HCT116 (cell line): Measurements from ENCODE around the gene ACACB. TPM values are rescaled to one million over a fixed set of nuclear protein-coding genes. Genes with fewer than 3 reads are reported as not detected.

Source experiments
- ATAC-seq: fragments of 200-7000 bp; cut with Tn5 transposase; 2 replicates; pipeline ENCODE4 v1.9.1; 2020; ENCODE audit warnings: mild to moderate bottlenecking, moderate library complexity
- BruUV-seq: library from RNA; stranded (reverse); fragments of 400-500 nt; replicated peaks from 2 replicates; lab custom pipeline; 2021; lab: Mats Ljungman, UMichigan
- CTCF ChIA-PET: fragments of 300-600 bp; sonication (Branson Sonifier 250); formaldehyde crosslinking; loops from one replicate; lab custom pipeline; 2021; ENCODE audit warnings: antibody characterized with exemption; lab: Charles Lee
- POLR2A ChIA-PET: fragments of 300-600, 350-600 bp; sonication (Branson Sonifier 250); formaldehyde crosslinking; loops from one replicate; lab custom pipeline; 2021; ENCODE audit warnings: antibody characterized with exemption; lab: Charles Lee
- RAD21 ChIA-PET, 2 experiments: fragments of 300-600 bp; sonication (Branson Sonifier 250); formaldehyde crosslinking; loops; one replicate each; lab custom pipeline; 2023; ENCODE audit warnings: low total read pairs in 2 of 2; ENCODE audit not compliant: uncharacterized antibody in 2 of 2, unreplicated experiment in 2 of 2, low non-redundant PET in 1 of 2; lab: Charles Lee
- DNase-seq: peaks from one replicate; pipeline ENCODE4 v3.0.0-alpha.2; 2010; ENCODE audit warnings: low read depth, low spot score
- H2AFZ ChIP-seq: fragments of 200-600 bp; shearing (Covaris generic), sonication (generic); 2 replicates; pipeline ENCODE4 v1.6.1; 2017; ENCODE audit warnings: low read depth, mixed run types, mixed read lengths, antibody characterized with exemption, low read length; ENCODE audit not compliant: poor library complexity, severe bottlenecking
- H3K27ac ChIP-seq: 2 replicates; pipeline ENCODE4 v1.5.1; 2012; ENCODE audit warnings: low read depth, low read length
- H3K27me3 ChIP-seq: fragments of 200-600 bp; sonication (generic); 2 replicates; pipeline ENCODE4 v1.6.1; 2016; ENCODE audit warnings: mixed run types, low read length, mixed read lengths; ENCODE audit not compliant: insufficient read depth
- H3K36me3 ChIP-seq, 2 experiments: fragments of 200-500 bp in 1 of 2; fragments of 200-600 bp in 1 of 2; sonication (Bioruptor generic) in 1 of 2; sonication (generic) in 1 of 2; 2 replicates each; pipeline versions ENCODE4 v1.5.1 to v1.6.1; 2014 to 2016; ENCODE audit warnings: low read length in 2 of 2, inconsistent platforms in 1 of 2, mixed read lengths in 1 of 2, mixed run types in 1 of 2; ENCODE audit not compliant: insufficient read depth in 2 of 2, control insufficient read depth in 1 of 2
- H3K4me1 ChIP-seq, 2 experiments: fragments of 200-600 bp in 1 of 2; sonication (generic) in 1 of 2; 2 replicates each; pipeline versions ENCODE4 v1.5.1 to v1.6.1; 2012 to 2017; ENCODE audit warnings: low read length in 2 of 2, inconsistent platforms in 1 of 2, mild to moderate bottlenecking in 1 of 2, mixed read lengths in 1 of 2, mixed run types in 1 of 2, moderate library complexity in 1 of 2; ENCODE audit not compliant: insufficient read depth in 2 of 2, control insufficient read depth in 1 of 2
- H3K4me2 ChIP-seq: fragments of 200-600 bp; sonication (generic); 2 replicates; pipeline ENCODE4 v1.6.1; 2017; ENCODE audit warnings: mixed run types, low read length, mixed read lengths
- H3K4me3 ChIP-seq, 2 experiments: fragments of 200-600 bp in 1 of 2; sonication (generic) in 1 of 2; replicated peaks in 1 of 2; 2 replicates each; pipeline ENCODE4 v1.5.1; 2011 to 2016; ENCODE audit warnings: low read length in 2 of 2, control low read depth in 1 of 2, low read depth in 1 of 2, mild to moderate bottlenecking in 1 of 2, mixed read lengths in 1 of 2, mixed run types in 1 of 2
- H3K79me2 ChIP-seq: fragments of 200-600 bp; sonication (generic); 2 replicates; pipeline ENCODE4 v1.6.1; 2017; ENCODE audit warnings: mild to moderate bottlenecking, mixed run types, low read length, moderate library complexity, mixed read lengths; ENCODE audit not compliant: insufficient read depth
- H3K9ac ChIP-seq: fragments of 200-600 bp; sonication (generic); 2 replicates; pipeline ENCODE4 v1.6.1; 2016; ENCODE audit warnings: low read length, mixed read lengths
- H3K9me2 ChIP-seq: fragments of 200-600 bp; sonication (generic), shearing (Covaris generic); 2 replicates; pipeline ENCODE4 v1.6.1; 2017; ENCODE audit warnings: mixed run types, mild to moderate bottlenecking, moderate library complexity; ENCODE audit not compliant: insufficient read depth
- H3K9me3 ChIP-seq, 2 experiments: fragments of 200-500 bp in 1 of 2; fragments of 200-600 bp in 1 of 2; sonication (Bioruptor generic) in 1 of 2; sonication (generic) in 1 of 2; 2 replicates each; pipeline ENCODE4 v1.6.1; 2014 to 2017; ENCODE audit warnings: low read length in 2 of 2, mixed read lengths in 2 of 2, inconsistent platforms in 1 of 2, low read depth in 1 of 2, mild to moderate bottlenecking in 1 of 2, mixed run types in 1 of 2, moderate library complexity in 1 of 2; ENCODE audit not compliant: control insufficient read depth in 1 of 2, insufficient read depth in 1 of 2
- H4K20me1 ChIP-seq: fragments of 200-600 bp; sonication (generic), shearing (Covaris generic); 2 replicates; pipeline ENCODE4 v1.6.1; 2017; ENCODE audit warnings: mixed run types, mild to moderate bottlenecking, moderate library complexity; ENCODE audit not compliant: insufficient read depth
- ATF3 ChIP-seq: IDR thresholded peaks from 2 replicates; pipeline ENCODE4 v1.6.1; 2012
- CEBPB ChIP-seq: IDR thresholded peaks from 2 replicates; pipeline ENCODE4 v1.6.1; 2012; ENCODE audit warnings: low read depth
- EGR1 ChIP-seq: IDR thresholded peaks from 2 replicates; pipeline ENCODE4 v1.6.1; 2012; ENCODE audit warnings: low read depth
- ELF1 ChIP-seq: IDR thresholded peaks from 2 replicates; pipeline ENCODE4 v1.6.1; 2012; ENCODE audit warnings: low read depth, borderline replicate concordance
- EZH2 ChIP-seq: fragments of 200-600 bp; sonication (generic); IDR thresholded peaks from 2 replicates; pipeline ENCODE4 v1.6.1; 2017; ENCODE audit warnings: antibody characterized with exemption, mixed run types
- JUND ChIP-seq: IDR thresholded peaks from 2 replicates; pipeline ENCODE4 v1.6.1; 2012
- MAX ChIP-seq: IDR thresholded peaks from 2 replicates; pipeline ENCODE4 v1.6.1; 2012
- POLR2A ChIP-seq: IDR thresholded peaks from 2 replicates; pipeline ENCODE4 v1.7.0; 2011; ENCODE audit warnings: borderline replicate concordance; ENCODE audit not compliant: insufficient read depth, insufficient read length; ENCODE audit errors: extremely low read depth
- POLR2AphosphoS5 ChIP-seq: IDR thresholded peaks from 2 replicates; pipeline ENCODE4 v1.6.1; 2011; ENCODE audit warnings: mild to moderate bottlenecking, low read depth, low read length, moderate library complexity
- RAD21 ChIP-seq: IDR thresholded peaks from 2 replicates; pipeline ENCODE4 v1.6.1; 2012; ENCODE audit warnings: low read depth, mild to moderate bottlenecking
- SP1 ChIP-seq: IDR thresholded peaks from 2 replicates; pipeline ENCODE4 v1.6.1; 2012; ENCODE audit warnings: low read depth
- SRF ChIP-seq: IDR thresholded peaks from 2 replicates; pipeline ENCODE4 v1.6.1; 2012; ENCODE audit warnings: low read depth
- YY1 ChIP-seq: IDR thresholded peaks from 2 replicates; pipeline ENCODE4 v1.6.1; 2011; ENCODE audit warnings: low read length, low read depth, moderate library complexity, mild to moderate bottlenecking; ENCODE audit not compliant: insufficient replicate concordance; ENCODE audit errors: extremely low read depth
- ZFX ChIP-seq: fragments of 450-650 bp; IDR thresholded peaks from 2 replicates; pipeline ENCODE4 v1.6.1; 2017
- ZNF274 ChIP-seq: fragments of 200-500 bp; sonication (Bioruptor generic); IDR thresholded peaks from 2 replicates; pipeline ENCODE4 v1.6.1; 2014; ENCODE audit warnings: mild to moderate bottlenecking, low read depth, low read length, inconsistent platforms
- intact Hi-C: fragments of 100-400 bp; cut with micrococcal nuclease; formaldehyde crosslinking; loops from 2 replicates; pipeline ENCODE4 v1.10.0; 2022
- total RNA-seq: library from RNA; stranded (reverse); gene quantifications from one replicate; pipeline ENCODE4 v1.2.1, GENCODE V29; 2021; ENCODE audit not compliant: unreplicated experiment
- TF ChIP-seq, protein P1 (sequence below), 3 experiments: fragments of 200-600 bp in 1 of 3; sonication (generic) in 1 of 3; IDR thresholded peaks in 2 of 3; conservative IDR thresholded peaks in 1 of 3; 2 replicates each; pipeline ENCODE4 v1.5.1; 2012 to 2017; ENCODE audit warnings: low read depth in 2 of 3, low read length in 2 of 3, antibody characterized with exemption in 1 of 3, borderline replicate concordance in 1 of 3, control low read depth in 1 of 3, mild to moderate bottlenecking in 1 of 3, mixed read lengths in 1 of 3, mixed run types in 1 of 3, moderate library complexity in 1 of 3; ENCODE audit not compliant: insufficient read depth in 1 of 3

Gene ACACB
- total RNA-seq, 1 experiment from 2014 or later, result 11.1 TPM

DNA sequence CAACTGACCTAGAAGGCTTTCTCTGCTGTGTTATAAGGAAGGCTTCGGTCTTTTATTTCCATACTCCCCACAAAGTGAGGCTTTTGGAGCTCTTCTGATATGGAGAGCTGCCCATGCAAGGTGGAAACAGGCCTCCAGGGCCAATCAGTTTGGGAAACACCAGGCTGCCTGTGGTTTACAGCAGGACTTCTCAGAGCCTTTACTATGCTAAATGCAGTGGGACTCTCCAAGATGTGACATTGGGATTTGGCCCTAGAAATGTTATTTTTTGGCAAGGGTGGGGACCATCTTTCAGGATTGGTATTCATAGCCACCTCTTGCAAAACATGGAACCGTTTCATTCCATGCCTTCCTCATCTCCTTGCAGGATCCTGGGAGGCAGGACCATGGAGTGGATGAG is 3.7 kb downstream of the ACACB start (continued):
- TF ChIP-seq, protein P1, sequence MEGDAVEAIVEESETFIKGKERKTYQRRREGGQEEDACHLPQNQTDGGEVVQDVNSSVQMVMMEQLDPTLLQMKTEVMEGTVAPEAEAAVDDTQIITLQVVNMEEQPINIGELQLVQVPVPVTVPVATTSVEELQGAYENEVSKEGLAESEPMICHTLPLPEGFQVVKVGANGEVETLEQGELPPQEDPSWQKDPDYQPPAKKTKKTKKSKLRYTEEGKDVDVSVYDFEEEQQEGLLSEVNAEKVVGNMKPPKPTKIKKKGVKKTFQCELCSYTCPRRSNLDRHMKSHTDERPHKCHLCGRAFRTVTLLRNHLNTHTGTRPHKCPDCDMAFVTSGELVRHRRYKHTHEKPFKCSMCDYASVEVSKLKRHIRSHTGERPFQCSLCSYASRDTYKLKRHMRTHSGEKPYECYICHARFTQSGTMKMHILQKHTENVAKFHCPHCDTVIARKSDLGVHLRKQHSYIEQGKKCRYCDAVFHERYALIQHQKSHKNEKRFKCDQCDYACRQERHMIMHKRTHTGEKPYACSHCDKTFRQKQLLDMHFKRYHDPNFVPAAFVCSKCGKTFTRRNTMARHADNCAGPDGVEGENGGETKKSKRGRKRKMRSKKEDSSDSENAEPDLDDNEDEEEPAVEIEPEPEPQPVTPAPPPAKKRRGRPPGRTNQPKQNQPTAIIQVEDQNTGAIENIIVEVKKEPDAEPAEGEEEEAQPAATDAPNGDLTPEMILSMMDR (IDR thresholded peaks at IDR 0.05 in 2 of 3, conservative IDR thresholded peaks at IDR 0.05 in 1 of 3; ENCODE audit: borderline replicate concordance in 1 of 3, insufficient read depth in 1 of 3, low read depth in 2 of 3, low read length in 2 of 3), result no peak
- no peak for TF ChIP-seq CEBPB

GRCh38 chr12:109120557-109120956 is 4.2 kb downstream of the ACACB start:
- ChIA-PET RAD21 (no interaction called here), CTCF (interaction anchor here (3.6 kb wide), 1 partner anchor 9 kb away, joined by 15 read pairs; no protein-coding TSS in a partner anchor), POLR2A (no interaction called here)
- Histone ChIP-seq H3K9me3 (no peaks in the 10 kb centered on the region), H3K27ac (no peak overlapping the region), H3K4me3 (no peak overlapping the region), H3K9me2 (no peaks in the 10 kb centered on the region), H3K27me3 (no peaks in the 10 kb centered on the region), H3K36me3 (no peaks in the 10 kb centered on the region), H4K20me1 (no peaks in the 10 kb centered on the region), H3K4me1 (no peaks in the 10 kb centered on the region), H2AFZ (no peak overlapping the region), H3K4me2 (no peak overlapping the region), H3K9ac (no peak overlapping the region), H3K79me2 (no peaks in the 10 kb centered on the region)
- no peak for ATAC-seq
- intact Hi-C loops, result no loop called here
- BruUV-seq, result no TSS peak
- DNase-seq, result no peak
- no peak for TF ChIP-seq EGR1
- no peak for TF ChIP-seq ZNF274
- no peak for TF ChIP-seq ELF1
- TF ChIP-seq JUND, result no peak
- TF ChIP-seq SP1, result no peak
- no peak for TF ChIP-seq ZFX
- no peak for TF ChIP-seq SRF
- TF ChIP-seq ATF3, result no peak
- no peak for TF ChIP-seq RAD21
- no peak for TF ChIP-seq YY1
- no peak for TF ChIP-seq POLR2AphosphoS5
- TF ChIP-seq EZH2, result no peak
- TF ChIP-seq MAX, result no peak
- no peak for TF ChIP-seq POLR2A
